ENCODE data around the gene EFNB2.
A peak's percentile ranks its signal among the peaks of the same experiment; 100 is the strongest.

EFNB2 gene

GRCh38 chr13:106522898-106523525 lies 12.4 kb downstream of the EFNB2 start:
- Mint-ChIP-seq H3K4me1 (no peaks in the 10 kb centered on the region), H3K9me3 (no peaks in the 10 kb centered on the region), H3K4me3 (no peak overlapping the region), H3K36me3 (ENCODE audit: low read depth) (no peaks in the 10 kb centered on the region), H3K27me3 (peaks cover 27% of the 10 kb centered on the region), H3K27ac (no peak overlapping the region)
- no peak for ATAC-seq
- DNase-seq, result no peak

- Mint-ChIP-seq H3K36me3 (ENCODE audit: low read depth) (no peaks in the 10 kb centered on the region), H3K27ac (no peak overlapping the region), H3K4me3 (no peak overlapping the region), H3K4me1 (no peaks in the 10 kb centered on the region), H3K9me3 (no peaks in the 10 kb centered on the region), H3K27me3 (peaks cover 27% of the 10 kb centered on the region)
- ATAC-seq, result no peak
- DNase-seq, result no peak
These were observed 13.3 kb downstream of the EFNB2 start for GRCh38 chr13:106522112-106522705.

DNA sequence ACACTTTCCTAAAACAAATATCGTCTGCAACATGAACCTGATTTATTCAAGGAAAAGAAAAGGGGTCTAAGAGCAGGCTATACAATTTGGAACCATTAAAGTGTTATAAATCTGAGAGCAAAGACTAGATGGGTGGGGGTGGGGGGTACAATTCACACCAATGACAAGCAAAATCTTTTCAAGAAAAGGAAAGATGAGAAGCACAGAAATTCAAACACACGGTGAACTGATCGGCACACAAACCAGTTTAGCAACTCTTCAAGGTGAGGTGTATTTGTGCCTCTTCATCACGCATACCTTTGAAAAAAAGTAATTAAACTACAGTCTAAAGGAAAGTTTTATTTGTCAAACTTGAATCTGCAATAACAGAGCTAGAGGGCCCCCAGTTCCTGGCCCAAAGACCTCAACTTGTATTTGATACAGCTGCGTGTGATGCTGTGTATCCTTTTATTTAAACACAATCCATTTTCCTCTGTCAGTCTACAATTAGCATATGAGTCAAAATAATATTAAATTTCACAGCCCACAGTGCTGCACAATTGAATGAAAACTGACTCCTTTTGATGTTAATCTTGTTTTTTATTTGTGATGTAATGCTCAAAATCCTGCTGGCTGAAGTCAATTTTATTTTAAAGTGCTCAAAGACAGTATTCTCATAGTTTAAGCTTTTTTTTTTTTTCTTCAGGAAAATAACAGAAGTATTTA lies 14.2 kb downstream of the EFNB2 start:
- Mint-ChIP-seq H3K36me3 (ENCODE audit: low read depth) (no peaks in the 10 kb centered on the region), H3K27me3 (peaks cover 33% of the 10 kb centered on the region), H3K4me3 (no peak overlapping the region), H3K27ac (no peak overlapping the region), H3K9me3 (no peaks in the 10 kb centered on the region), H3K4me1 (no peaks in the 10 kb centered on the region)
- DNase-seq, result no peak
- no peak for ATAC-seq

GRCh38 chr13:106520251-106521054 lies 15.0 kb downstream of the EFNB2 start:
- peaks cover 34% of the 10 kb centered on the region for H3K27me3 Mint-ChIP-seq
- H3K9me3 Mint-ChIP-seq, result no peaks in the 10 kb centered on the region
- H3K36me3 Mint-ChIP-seq (ENCODE audit: low read depth), result no peaks in the 10 kb centered on the region
- no peak overlapping the region for H3K27ac Mint-ChIP-seq
- no peak overlapping the region for H3K4me3 Mint-ChIP-seq
- ATAC-seq (no peak), DNase-seq (no peak)
- no peaks in the 10 kb centered on the region for H3K4me1 Mint-ChIP-seq

DNA sequence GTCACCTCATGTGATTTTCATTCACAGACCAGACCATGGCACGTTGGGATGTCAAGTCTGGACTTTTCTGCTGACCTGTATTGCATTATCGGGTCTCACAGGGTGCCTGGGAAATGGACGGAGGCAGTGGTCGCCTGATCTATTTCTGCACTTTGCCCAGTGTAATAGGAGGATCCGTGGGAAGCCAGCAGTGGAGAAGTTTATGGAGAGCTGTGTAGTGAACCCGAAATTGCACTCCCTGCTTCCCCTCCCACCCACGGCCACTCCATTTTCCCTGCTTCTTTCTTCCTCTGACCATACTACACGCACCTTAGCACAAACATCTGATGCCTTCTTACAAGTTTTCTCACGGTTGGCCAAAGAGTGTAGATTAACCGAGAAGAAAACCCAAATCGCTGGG lies 16.9 kb downstream of the EFNB2 start:
- Mint-ChIP-seq H3K27me3 (peaks cover 38% of the 10 kb centered on the region), H3K27ac (no peak overlapping the region)
- no peak for ATAC-seq

DNA sequence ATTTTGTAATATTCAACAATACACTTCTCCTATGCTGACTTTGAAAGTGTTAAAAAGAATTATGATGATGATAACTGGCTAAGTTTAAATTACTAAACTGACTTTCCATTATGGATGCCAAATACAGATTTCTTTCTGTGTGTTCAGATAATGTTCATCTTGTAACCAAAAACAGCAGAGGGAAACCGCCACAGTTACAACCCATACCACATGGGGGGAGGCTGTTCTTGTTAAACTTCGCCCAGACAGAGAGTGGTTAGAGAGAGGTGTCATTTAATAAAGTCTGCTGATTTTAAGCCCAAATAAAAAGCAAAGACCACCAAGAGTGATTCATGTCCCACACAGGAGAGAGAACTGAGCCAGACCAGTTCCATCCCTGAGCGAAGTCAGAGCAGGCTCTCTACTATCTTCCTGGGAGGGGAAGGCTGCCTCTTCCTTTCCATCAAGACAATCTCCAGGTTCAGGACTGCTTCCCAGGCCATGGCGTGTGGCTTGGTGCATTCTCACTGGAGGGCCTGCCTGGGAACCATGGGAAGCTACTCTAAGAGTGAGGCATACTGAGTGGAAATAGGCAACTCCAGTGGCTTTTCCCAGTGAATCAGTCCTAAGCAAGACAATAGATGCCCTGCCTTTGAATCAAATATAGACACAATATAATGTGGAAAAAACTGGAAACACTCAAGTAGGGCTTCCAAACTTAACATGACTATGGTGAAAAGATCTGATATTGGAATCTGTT lies 18.2 kb downstream of the EFNB2 start:
- Mint-ChIP-seq H3K4me3 (no peak overlapping the region), H3K4me1 (no peaks in the 10 kb centered on the region), H3K27ac (no peak overlapping the region), H3K9me3 (no peaks in the 10 kb centered on the region), H3K27me3 (peaks cover 38% of the 10 kb centered on the region), H3K36me3 (ENCODE audit: low read depth) (no peaks in the 10 kb centered on the region)
- DNase-seq (no peak), ATAC-seq (no peak)

More for the DNA sequence above, 16.9 kb downstream of the EFNB2 start:
- Mint-ChIP-seq H3K4me3 (no peak overlapping the region), H3K9me3 (no peaks in the 10 kb centered on the region), H3K4me1 (no peaks in the 10 kb centered on the region), H3K36me3 (ENCODE audit: low read depth) (no peaks in the 10 kb centered on the region)
- no peak for DNase-seq

- no peak overlapping the region for H3K4me3 Mint-ChIP-seq
- H3K4me1 Mint-ChIP-seq, result no peaks in the 10 kb centered on the region
- ATAC-seq (no peak), DNase-seq (no peak)
- peaks cover 38% of the 10 kb centered on the region for H3K27me3 Mint-ChIP-seq
- H3K27ac Mint-ChIP-seq, result no peak overlapping the region
- no peaks in the 10 kb centered on the region for H3K36me3 Mint-ChIP-seq (ENCODE audit: low read depth)
- no peaks in the 10 kb centered on the region for H3K9me3 Mint-ChIP-seq
These were observed 19.7 kb downstream of the EFNB2 start for GRCh38 chr13:106515635-106516254.

- Mint-ChIP-seq H3K4me3 (no peak overlapping the region), H3K27ac (no peak overlapping the region)
- ATAC-seq, result no peak
These were observed 20.4 kb downstream of the EFNB2 start for GRCh38 chr13:106514928-106515634.

DNA sequence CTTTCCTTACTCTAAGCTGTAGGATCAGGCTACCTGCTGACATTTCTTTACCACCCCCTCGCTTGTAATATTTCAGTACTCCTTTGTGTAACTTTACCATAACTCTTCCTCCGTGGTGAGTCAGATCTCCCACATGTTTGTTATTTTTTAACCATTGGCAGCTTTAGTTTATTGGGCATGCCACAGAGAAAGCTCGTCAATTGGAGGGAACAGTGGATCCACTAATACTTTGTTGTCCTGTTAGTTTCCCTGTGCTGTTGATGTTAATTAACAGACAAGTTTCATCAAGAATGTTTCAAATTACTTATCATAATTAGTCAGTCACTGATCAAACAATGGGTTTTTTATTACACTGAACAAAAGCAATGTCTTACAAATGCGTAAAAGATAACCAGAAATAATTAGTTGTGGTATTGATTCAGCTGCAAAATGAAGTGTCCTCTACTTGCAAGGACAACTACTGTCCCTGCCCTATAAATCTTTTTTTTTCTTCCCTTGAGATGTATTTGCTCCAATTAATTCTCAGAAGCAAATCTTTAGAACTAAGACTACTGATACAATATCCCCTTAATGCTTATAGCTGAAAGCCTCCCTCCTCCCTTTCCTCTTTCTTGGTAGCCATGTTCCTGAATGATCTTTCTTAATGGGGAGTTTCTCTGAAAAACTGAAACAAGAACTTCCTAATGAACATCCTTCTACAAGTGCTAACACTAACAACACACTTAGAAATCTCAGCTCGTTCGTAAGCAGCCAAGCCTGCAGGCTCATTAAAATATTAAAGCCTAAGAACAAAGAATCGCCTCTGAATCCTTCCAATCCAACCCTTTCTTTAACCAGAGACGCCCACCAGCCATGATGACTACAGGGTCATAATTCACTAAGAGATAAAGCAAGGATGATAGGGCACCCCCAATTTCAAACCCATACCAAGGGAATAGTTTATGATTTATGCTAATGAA lies 22.2 kb downstream of the EFNB2 start:
- no peaks in the 10 kb centered on the region for H3K4me1 Mint-ChIP-seq
- no peak for DNase-seq
- no peak for ATAC-seq
- no peaks in the 10 kb centered on the region for H3K36me3 Mint-ChIP-seq (ENCODE audit: low read depth)
- no peaks in the 10 kb centered on the region for H3K9me3 Mint-ChIP-seq
- H3K27me3 Mint-ChIP-seq, result peaks cover 37% of the 10 kb centered on the region
- H3K4me3 Mint-ChIP-seq, result no peak overlapping the region
- H3K27ac Mint-ChIP-seq, result no peak overlapping the region

More at GRCh38 chr13:106514928-106515634, 20.4 kb downstream of the EFNB2 start:
- H3K4me1 Mint-ChIP-seq, result no peaks in the 10 kb centered on the region
- DNase-seq, result no peak
- H3K9me3 Mint-ChIP-seq, result no peaks in the 10 kb centered on the region
- H3K36me3 Mint-ChIP-seq (ENCODE audit: low read depth), result no peaks in the 10 kb centered on the region
- H3K27me3 Mint-ChIP-seq, result peaks cover 35% of the 10 kb centered on the region

DNA sequence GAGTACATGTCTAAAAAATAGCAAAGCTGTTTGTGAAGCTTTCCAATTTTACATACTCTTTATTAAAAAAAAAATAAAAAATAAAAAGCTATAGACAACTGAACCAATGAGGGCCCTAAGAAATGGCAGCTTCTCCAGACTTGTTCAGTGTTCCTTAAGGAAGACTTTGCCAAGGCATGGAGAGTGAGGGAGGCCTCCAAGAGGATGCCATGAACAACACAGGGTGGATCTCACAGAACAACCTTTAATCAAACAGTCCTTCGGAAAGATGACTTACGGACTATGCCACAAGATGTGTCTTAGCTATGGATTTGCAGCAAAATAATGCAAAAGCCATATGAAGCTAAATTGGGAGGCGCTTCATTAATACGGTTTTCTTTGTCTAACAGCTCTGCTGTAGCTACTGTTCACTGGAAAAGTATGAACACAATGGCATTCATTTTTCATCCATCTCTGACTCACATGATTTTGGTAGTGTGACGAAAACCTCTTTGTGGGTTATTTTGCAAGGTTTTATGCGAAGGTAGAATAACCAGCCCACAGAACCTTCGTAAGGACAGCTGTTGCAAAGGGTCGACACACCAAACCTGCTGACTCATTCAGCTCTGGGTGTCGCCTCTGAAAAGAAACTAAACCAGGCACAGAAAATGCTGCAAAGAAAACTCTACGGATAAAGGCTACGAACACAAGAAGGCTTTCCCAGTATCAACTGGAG lies 27.7 kb downstream of the EFNB2 start:
- Mint-ChIP-seq H3K9me3 (no peaks in the 10 kb centered on the region), H3K27me3 (peaks cover 10% of the 10 kb centered on the region), H3K4me3 (no peak overlapping the region), H3K4me1 (peaks cover 2% of the 10 kb centered on the region), H3K36me3 (ENCODE audit: low read depth) (no peaks in the 10 kb centered on the region), H3K27ac (no peak overlapping the region)
- ATAC-seq (peak; percentile 46), DNase-seq (no peak)

GRCh38 chr13:106506286-106506685 lies 29.2 kb downstream of the EFNB2 start:
- Mint-ChIP-seq H3K4me3 (no peak overlapping the region), H3K27ac (no peak overlapping the region), H3K36me3 (ENCODE audit: low read depth) (no peaks in the 10 kb centered on the region), H3K9me3 (no peaks in the 10 kb centered on the region), H3K27me3 (peaks cover 12% of the 10 kb centered on the region), H3K4me1 (peaks cover 2% of the 10 kb centered on the region)
- ATAC-seq, result no peak
- DNase-seq, result no peak

DNA sequence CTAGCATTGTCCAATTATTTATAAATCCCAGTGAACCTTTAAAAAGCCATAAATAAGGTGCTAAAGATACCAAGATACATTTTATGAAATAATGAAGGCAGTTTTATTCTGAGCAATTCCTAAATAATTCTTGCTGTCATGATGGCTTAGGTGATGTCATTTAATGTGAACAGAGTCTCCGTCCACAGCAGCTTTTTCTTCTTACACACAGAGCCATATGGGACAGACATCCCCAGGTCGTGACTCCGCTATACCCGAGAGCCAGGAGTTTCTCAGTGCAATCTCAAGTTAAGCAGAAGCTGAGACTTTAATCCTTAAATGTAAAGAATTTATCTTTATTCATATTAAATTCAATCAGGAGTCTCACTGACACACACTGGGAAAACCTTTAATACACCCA lies 29.7 kb downstream of the EFNB2 start:
- Mint-ChIP-seq H3K27me3 (peaks cover 14% of the 10 kb centered on the region), H3K4me1 (peaks cover 2% of the 10 kb centered on the region)

More for the DNA sequence above, 29.7 kb downstream of the EFNB2 start:
- H3K4me3 Mint-ChIP-seq, result no peak overlapping the region
- H3K9me3 Mint-ChIP-seq, result no peaks in the 10 kb centered on the region
- ATAC-seq (no peak), DNase-seq (no peak)
- no peak overlapping the region for H3K27ac Mint-ChIP-seq
- no peaks in the 10 kb centered on the region for H3K36me3 Mint-ChIP-seq (ENCODE audit: low read depth)

Measured in activated naive CD8-positive, alpha-beta T cell treated with anti-CD3 and anti-CD28 coated beads, Interleukin-2, amount 50 U/mL, for 24 hours (primary cell).